SK-N-SH (cell line): ENCODE data around the gene TMEM131. TPM values are rescaled to one million over a fixed set of nuclear protein-coding genes. Genes with fewer than 3 reads are reported as not detected.

Source experiments
- CTCF ChIA-PET: fragments of 300-600, 350-600 bp; formaldehyde crosslinking; extraction: SDS; loops from one replicate; lab custom pipeline; 2021; lab: Yijun Ruan, JAX
- POLR2A ChIA-PET: fragments of 350-600 bp; sonication (Branson Sonifier 250); formaldehyde crosslinking; extraction: SDS; loops from one replicate; lab custom pipeline; 2020; ENCODE audit warnings: antibody characterized with exemption, inconsistent platforms; lab: Yijun Ruan, JAX
- DNase-seq: peaks from one replicate; pipeline ENCODE4 v3.0.0; 2012
- H2AFZ ChIP-seq: fragments of 200-600 bp; sonication (generic); 2 replicates; pipeline ENCODE4 v1.8.1; 2016; ENCODE audit warnings: antibody characterized with exemption, mild to moderate bottlenecking, low read depth
- H3F3A ChIP-seq: fragments of 200-600 bp; sonication (generic); replicated peaks from 2 replicates; pipeline ENCODE3; 2016; ENCODE audit warnings: antibody characterized with exemption, mild to moderate bottlenecking; ENCODE audit not compliant: insufficient read depth
- H3K27ac ChIP-seq, 2 experiments: fragments of 200-500 bp in 1 of 2; fragments of 200-600 bp in 1 of 2; sonication (Bioruptor generic) in 1 of 2; sonication (generic), shearing (Covaris generic) in 1 of 2; 2 replicates each; pipeline versions ENCODE4 v1.5.1 to v1.6.1; 2014 to 2016; ENCODE audit warnings: low read depth in 2 of 2, inconsistent platforms in 1 of 2, low read length in 1 of 2, mild to moderate bottlenecking in 1 of 2, mixed read lengths in 1 of 2
- H3K27me3 ChIP-seq: fragments of 200-600 bp; sonication (generic), shearing (Covaris generic); 2 replicates; pipeline ENCODE4 v1.6.1; 2016; ENCODE audit warnings: mixed run types; ENCODE audit not compliant: insufficient read depth
- H3K36me3 ChIP-seq, 2 experiments: fragments of 200-500 bp in 1 of 2; fragments of 200-600 bp in 1 of 2; sonication (Bioruptor generic) in 1 of 2; sonication (generic) in 1 of 2; replicated peaks in 1 of 2; 2 replicates each; pipeline versions ENCODE3 to v1.5.1; 2014 to 2016; ENCODE audit warnings: low read length in 1 of 2, mild to moderate bottlenecking in 1 of 2; ENCODE audit not compliant: insufficient read depth in 2 of 2, control insufficient read depth in 1 of 2
- H3K4me1 ChIP-seq, 2 experiments: fragments of 200-500 bp in 1 of 2; fragments of 200-600 bp in 1 of 2; sonication (Bioruptor generic) in 1 of 2; sonication (generic), shearing (Covaris generic) in 1 of 2; 2 replicates each; pipeline versions ENCODE4 v1.5.1 to v1.6.1; 2014 to 2016; ENCODE audit warnings: low read depth in 1 of 2, low read length in 1 of 2, mixed run types in 1 of 2; ENCODE audit not compliant: insufficient read depth in 2 of 2, control insufficient read depth in 1 of 2
- H3K4me2 ChIP-seq: fragments of 200-600 bp; sonication (generic), shearing (Covaris generic); 2 replicates; pipeline ENCODE4 v1.6.1; 2017; ENCODE audit warnings: mixed run types
- H3K4me3 ChIP-seq, 2 experiments: fragments of 200-500 bp in 1 of 2; fragments of 200-600 bp in 1 of 2; sonication (Bioruptor generic) in 1 of 2; sonication (generic), shearing (Covaris generic) in 1 of 2; 2 replicates each; pipeline versions ENCODE4 v1.5.1 to v1.8.1; 2014 to 2016; ENCODE audit warnings: low read depth in 2 of 2, inconsistent platforms in 1 of 2, low read length in 1 of 2, mild to moderate bottlenecking in 1 of 2, mixed read lengths in 1 of 2, moderate library complexity in 1 of 2
- H3K79me2 ChIP-seq: fragments of 200-600 bp; sonication (generic); 2 replicates; pipeline ENCODE4 v1.8.1; 2017; ENCODE audit warnings: mild to moderate bottlenecking; ENCODE audit not compliant: insufficient read depth
- H3K9ac ChIP-seq: fragments of 200-600 bp; sonication (generic); 2 replicates; pipeline ENCODE4 v1.6.1; 2017; ENCODE audit warnings: mixed run types
- H3K9me2 ChIP-seq: fragments of 200-600 bp; sonication (generic); 2 replicates; pipeline ENCODE4 v1.6.1; 2017; ENCODE audit warnings: mixed run types
- H3K9me3 ChIP-seq: fragments of 200-600 bp; sonication (generic); 2 replicates; pipeline ENCODE4 v1.6.1; 2017; ENCODE audit warnings: mixed run types, mild to moderate bottlenecking, moderate library complexity
- H4K20me1 ChIP-seq: fragments of 200-600 bp; sonication (generic); 2 replicates; pipeline ENCODE4 v1.6.1; 2017; ENCODE audit warnings: mild to moderate bottlenecking, mixed run types; ENCODE audit not compliant: insufficient read depth
- CTCF ChIP-seq: fragments of 200-600 bp; sonication (generic); IDR thresholded peaks from 2 replicates; pipeline ENCODE4 v1.6.1; 2017; ENCODE audit warnings: antibody characterized with exemption, mild to moderate bottlenecking, moderate library complexity
- EP300 ChIP-seq, 2 experiments: IDR thresholded peaks; 2 replicates each; pipeline versions ENCODE4 v1.4.0 to v1.6.1; 2012; ENCODE audit warnings: borderline replicate concordance in 1 of 2, low read depth in 1 of 2, low read length in 1 of 2
- FOXJ3 ChIP-seq: sonication (generic); formaldehyde crosslinking; IDR thresholded peaks from 2 replicates; pipeline ENCODE4 v1.5.1; 2020; ENCODE audit warnings: mild to moderate bottlenecking, missing genetic modification reagents
- FOXM1 ChIP-seq: IDR thresholded peaks from 2 replicates; pipeline ENCODE4 v1.4.0; 2012; ENCODE audit warnings: low read depth, mild to moderate bottlenecking
- GABPA ChIP-seq: IDR thresholded peaks from 2 replicates; pipeline ENCODE4 v1.4.0; 2012; ENCODE audit warnings: low read depth, mild to moderate bottlenecking
- IRF3 ChIP-seq: fragments of 150-350 bp; IDR thresholded peaks from 2 replicates; pipeline ENCODE4 v1.6.1; 2016; ENCODE audit warnings: mild to moderate bottlenecking, low read depth, low read length
- JUND ChIP-seq: IDR thresholded peaks from 2 replicates; pipeline ENCODE4 v1.4.0; 2012
- MAX ChIP-seq: IDR thresholded peaks from 2 replicates; pipeline ENCODE4 v1.4.0; 2012; ENCODE audit warnings: low read depth
- MEF2A ChIP-seq: IDR thresholded peaks from 2 replicates; pipeline ENCODE4 v1.4.0; 2012; ENCODE audit warnings: low read depth, borderline replicate concordance
- MXI1 ChIP-seq: IDR thresholded peaks from 2 replicates; pipeline ENCODE4 v1.6.1; 2012; ENCODE audit warnings: mild to moderate bottlenecking, low read depth, low read length, improper control_type of control experiment
- NRF1 ChIP-seq: IDR thresholded peaks from 2 replicates; pipeline ENCODE4 v1.6.1; 2012; ENCODE audit warnings: low read depth, mild to moderate bottlenecking, low read length
- PBX3 ChIP-seq: IDR thresholded peaks from 2 replicates; pipeline ENCODE4; 2012
- POLR2AphosphoS5 ChIP-seq: IDR thresholded peaks from 2 replicates; pipeline ENCODE4 v1.6.1; 2012; ENCODE audit warnings: low read depth, low read length
- RCOR1 ChIP-seq: fragments of 150-350 bp; IDR thresholded peaks from 2 replicates; pipeline ENCODE4 v1.6.1; 2017; ENCODE audit warnings: antibody characterized with exemption, low read length
- RFX5 ChIP-seq: IDR thresholded peaks from 2 replicates; pipeline ENCODE4 v1.6.1; 2012; ENCODE audit warnings: mild to moderate bottlenecking, improper control_type of control experiment, low read length
- RXRA ChIP-seq: IDR thresholded peaks from 2 replicates; pipeline ENCODE4 v1.4.0; 2012; ENCODE audit warnings: low read depth, mild to moderate bottlenecking, borderline replicate concordance
- SMC3 ChIP-seq: IDR thresholded peaks from 2 replicates; pipeline ENCODE4 v1.6.1; 2012; ENCODE audit warnings: low read depth, low read length, improper control_type of control experiment
- TEAD4 ChIP-seq: IDR thresholded peaks from 2 replicates; pipeline ENCODE4 v1.4.0; 2012; ENCODE audit warnings: mild to moderate bottlenecking, borderline replicate concordance; ENCODE audit not compliant: insufficient read depth
- USF2 ChIP-seq: fragments of 150-350 bp; IDR thresholded peaks from 2 replicates; pipeline ENCODE4 v1.6.1; 2017; ENCODE audit warnings: antibody characterized with exemption, low read length, low read depth, borderline replicate concordance
- YY1 ChIP-seq: IDR thresholded peaks from 2 replicates; pipeline ENCODE4 v1.4.0; 2012; ENCODE audit warnings: low read depth, mild to moderate bottlenecking
- WGBS: methylation state at CpG from one replicate; pipeline ENCODE4 v1.1.6; 2017; ENCODE audit warnings: low lambda C conversion rate; 5-methylcytosine and 5-hydroxymethylcytosine counted together
- polyA plus RNA-seq, 3 experiments: library from polyadenylated mRNA; depleted of rRNA; stranded (reverse); fragments of >200 nt; gene quantifications; 2 replicates each; pipeline ENCODE4 v1.2.3, GENCODE V29; 2012

TMEM131 gene
- polyA plus RNA-seq, 1 of the 3 experiments (the other 2 are of a cell fraction): 9.1 TPM

- TF ChIP-seq IRF3 (no peak), USF2 (no peak)
Measured at GRCh38 chr2:98037206-98037605, 41.5 kb upstream of the TMEM131 start (continued).

- no peaks in the 10 kb centered on the region for H3K9me3 ChIP-seq
- ChIA-PET POLR2A (no interaction called here), CTCF (interaction anchor here (0.6 to 1.5 kb wide), 4 partner anchors 9 to 348 kb away, joined by 3 to 5 read pairs (median 3); no protein-coding TSS in a partner anchor)
- H3K27ac ChIP-seq: no peak overlapping the region
- 73% methylated on average over 7 of the region's 8 CpGs for WGBS
- DNase-seq: no peak
- no peak overlapping the region for H2AFZ ChIP-seq
- H3K79me2 ChIP-seq: no peaks in the 10 kb centered on the region
- peaks cover 0 to 5% of the 10 kb centered on the region in 2 experiments; a peak in 1 of 4 replicates for H3K4me1 ChIP-seq
- no peak overlapping the region for H3K9ac ChIP-seq
- no peaks in the 10 kb centered on the region for H4K20me1 ChIP-seq
- TF ChIP-seq RXRA: no peak
- no peak for TF ChIP-seq SMC3
- TF ChIP-seq RCOR1: no peak
- TF ChIP-seq IRF3: no peak
- no peak for TF ChIP-seq POLR2AphosphoS5
- no peak for TF ChIP-seq FOXJ3 (CRISPR knock-in tag)
- no peak for TF ChIP-seq PBX3
- TF ChIP-seq CTCF: no peak
- no peak for TF ChIP-seq YY1
- TF ChIP-seq FOXM1: no peak
- no peak for TF ChIP-seq USF2
- TF ChIP-seq NRF1: no peak
- no peak for TF ChIP-seq JUND
- TF ChIP-seq MAX: no peak
- TF ChIP-seq MXI1: no peak
- TF ChIP-seq TEAD4: no peak
- no peak for TF ChIP-seq GABPA
- no peak for TF ChIP-seq RFX5
- no peak for TF ChIP-seq EP300 (IDR thresholded peaks at IDR 0.05; ENCODE audit: borderline replicate concordance in 1 of 2, low read depth in 1 of 2, low read length in 1 of 2)
- TF ChIP-seq MEF2A: no peak
- no peaks in the 10 kb centered on the region for H3F3A ChIP-seq
- no peaks in the 10 kb centered on the region for H3K27me3 ChIP-seq
- H3K4me3 ChIP-seq: no peak overlapping the region
- no peaks in the 10 kb centered on the region for H3K36me3 ChIP-seq
- H3K4me2 ChIP-seq: no peak overlapping the region
- H3K9me2 ChIP-seq: no peaks in the 10 kb centered on the region
Measured at GRCh38 chr2:98036349-98037000, 40.7 kb upstream of the TMEM131 start.
